Activated T-cell treated with anti-CD3 and anti-CD28 coated beads, Interleukin-2, amount 50 U/mL, for 1 hour (primary cell): ENCODE measurements around the gene CD247.
"Not testable (repeated sequence)": the region's sequence is repeated elsewhere in the genome, so short reads cannot be mapped to it uniquely, and the experiment has no call there.

Experiments used
- DNase-seq: peaks from one replicate; pipeline ENCODE4 v3.0.0-alpha.2; 2020

The CD247 gene

GRCh38 chr1:167518331-167518700 is at the start of gene CD247:
Gene CD247 (minus strand): TSS chr1:167518529. CDS start chr1:167518465, 64 bp downstream.
- peak; percentile 75 for DNase-seq

DNA sequence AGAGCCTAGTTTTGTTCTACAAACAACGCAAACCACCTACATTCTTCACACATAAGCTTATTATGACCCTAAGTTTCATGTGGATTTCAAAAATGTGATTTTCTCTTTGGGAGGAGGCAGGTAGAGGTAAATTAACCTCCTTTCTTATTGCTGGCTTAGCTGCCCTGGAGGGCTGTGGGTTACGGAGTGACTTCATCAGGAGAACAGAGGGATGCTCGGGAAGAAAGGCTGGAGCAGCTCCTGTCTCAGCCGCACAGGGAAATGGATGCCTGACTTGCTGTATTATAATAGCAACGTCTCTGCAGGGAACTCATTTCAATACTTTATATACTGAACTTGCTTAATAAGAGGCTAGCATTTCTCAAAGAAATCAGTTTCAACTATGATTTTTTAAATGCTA is 49.3 kb upstream of the CD247 start:
- no peak for DNase-seq

GRCh38 chr1:167566766-167567165 is 48.4 kb upstream of the CD247 start:
- DNase-seq, result no peak

GRCh38 chr1:167565922-167566321 is 47.6 kb upstream of the CD247 start:
- no peak for DNase-seq

DNA sequence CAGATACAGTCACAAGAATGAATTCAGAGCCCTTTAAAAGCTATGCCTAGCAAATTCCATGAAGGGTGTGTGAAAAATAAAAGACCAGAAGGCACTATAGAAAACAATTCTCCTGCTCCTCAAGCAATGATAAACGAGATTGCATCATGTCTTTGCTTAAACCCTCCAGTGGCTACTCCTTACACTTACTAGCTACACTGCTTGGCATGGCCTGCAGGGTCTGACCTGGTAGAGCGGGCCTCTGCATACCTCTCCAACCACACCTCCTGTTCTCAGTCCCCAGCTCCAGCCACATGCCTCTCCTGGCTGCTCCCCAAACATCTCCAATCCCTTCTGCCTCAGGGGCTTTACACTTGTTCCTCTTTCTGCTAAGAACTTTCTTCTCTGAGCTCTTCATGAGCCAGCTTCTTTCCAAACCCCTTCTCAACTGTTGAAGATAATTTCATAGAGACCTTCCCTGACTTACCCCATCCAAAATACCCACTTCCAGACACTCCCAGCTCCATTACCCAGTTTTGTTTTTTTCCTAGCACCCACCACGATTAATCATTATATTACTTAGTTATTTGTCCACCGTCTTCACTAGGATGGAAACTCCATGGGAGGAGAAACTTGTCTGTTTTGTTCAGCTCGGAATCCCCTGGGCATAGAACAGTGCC is 46.4 kb upstream of the CD247 start:
- DNase-seq, result no peak

DNA sequence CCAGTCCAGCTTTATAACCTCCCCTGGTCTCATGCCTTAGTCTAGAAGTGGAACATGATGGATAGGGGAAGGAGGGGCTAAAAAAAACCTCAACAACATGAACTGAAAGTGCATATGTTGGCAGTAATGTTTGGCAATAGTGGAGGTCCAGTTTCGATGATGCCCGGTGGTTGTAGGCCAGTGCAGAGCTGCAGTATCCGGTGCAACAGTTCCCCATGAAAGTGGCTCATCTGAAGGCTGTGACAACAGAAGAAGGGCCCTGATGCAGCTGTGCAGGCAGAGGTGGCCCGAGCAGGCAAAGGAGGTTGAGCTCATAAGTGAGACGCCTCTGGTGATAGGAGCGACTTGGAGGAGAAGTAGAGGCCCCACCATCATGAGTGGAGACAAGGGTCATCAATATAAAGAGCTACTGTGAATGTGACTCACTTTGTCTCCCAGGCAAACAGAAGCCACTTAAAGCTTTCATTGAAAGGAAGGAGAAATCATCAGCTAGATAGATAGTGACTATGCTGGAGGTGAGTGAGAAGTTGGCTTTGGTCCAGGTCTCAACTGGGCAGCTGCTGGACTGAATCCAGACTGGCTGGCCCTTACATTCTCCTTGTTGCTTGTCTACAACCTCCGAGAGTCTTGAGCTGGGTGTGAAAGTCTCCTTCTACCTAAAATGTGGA is 45.4 kb upstream of the CD247 start:
- DNase-seq, result no peak

GRCh38 chr1:167562702-167563101 is 44.4 kb upstream of the CD247 start:
- DNase-seq, result no peak

DNA sequence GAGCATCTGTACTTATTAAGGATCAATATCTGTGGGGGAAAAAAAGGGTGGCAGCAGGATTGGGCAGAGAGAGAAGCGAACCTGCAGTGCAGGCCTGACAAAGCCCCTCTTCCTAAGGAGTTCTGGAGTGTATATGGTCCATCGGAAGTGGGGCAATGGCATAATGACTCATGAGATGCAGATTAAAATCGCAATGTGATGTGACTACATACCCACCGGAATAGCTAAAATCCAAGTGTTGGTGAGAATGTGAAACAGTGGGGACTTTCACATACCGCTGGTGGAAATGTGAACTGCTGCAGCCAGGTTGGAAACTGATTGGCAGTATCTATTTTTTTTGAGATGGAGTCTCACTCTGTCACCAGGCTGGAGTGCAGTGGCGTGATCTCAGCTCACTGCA is 43.4 kb upstream of the CD247 start:
- DNase-seq, result no peak

- peak; percentile 76 for DNase-seq
Measured at GRCh38 chr1:167555971-167556714, 37.8 kb upstream of the CD247 start.

DNA sequence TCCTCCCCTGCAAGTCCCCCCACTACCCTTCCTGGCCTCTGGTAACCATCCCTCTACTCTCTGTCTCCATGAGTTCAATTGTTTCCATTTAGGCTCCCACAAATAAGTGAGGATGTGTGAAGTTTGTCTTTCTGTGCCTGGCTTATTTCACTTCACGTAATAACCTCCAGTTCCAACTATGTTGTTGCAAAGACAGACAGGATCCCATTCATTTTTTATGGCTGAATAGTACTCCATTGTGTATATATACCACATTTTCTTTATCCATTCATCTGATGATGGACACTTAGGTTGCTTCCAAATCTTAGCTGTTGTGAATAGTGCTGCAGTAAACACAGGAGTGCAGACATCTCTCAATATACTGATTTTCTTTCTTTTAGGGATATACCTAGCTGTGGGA is 36.7 kb upstream of the CD247 start:
- DNase-seq, result not testable (repeated sequence)

- DNase-seq, result peak; percentile 27
Measured at GRCh38 chr1:167554028-167554779, 35.9 kb upstream of the CD247 start.

- peak; percentile 90 for DNase-seq
Measured at GRCh38 chr1:167553136-167554027, 35.1 kb upstream of the CD247 start, which contains the start of gene CREG1. Gene CREG1 (minus strand): TSS chr1:167553762.

- no peak for DNase-seq
Measured at GRCh38 chr1:167551362-167551761, 33.0 kb upstream of the CD247 start.

DNA sequence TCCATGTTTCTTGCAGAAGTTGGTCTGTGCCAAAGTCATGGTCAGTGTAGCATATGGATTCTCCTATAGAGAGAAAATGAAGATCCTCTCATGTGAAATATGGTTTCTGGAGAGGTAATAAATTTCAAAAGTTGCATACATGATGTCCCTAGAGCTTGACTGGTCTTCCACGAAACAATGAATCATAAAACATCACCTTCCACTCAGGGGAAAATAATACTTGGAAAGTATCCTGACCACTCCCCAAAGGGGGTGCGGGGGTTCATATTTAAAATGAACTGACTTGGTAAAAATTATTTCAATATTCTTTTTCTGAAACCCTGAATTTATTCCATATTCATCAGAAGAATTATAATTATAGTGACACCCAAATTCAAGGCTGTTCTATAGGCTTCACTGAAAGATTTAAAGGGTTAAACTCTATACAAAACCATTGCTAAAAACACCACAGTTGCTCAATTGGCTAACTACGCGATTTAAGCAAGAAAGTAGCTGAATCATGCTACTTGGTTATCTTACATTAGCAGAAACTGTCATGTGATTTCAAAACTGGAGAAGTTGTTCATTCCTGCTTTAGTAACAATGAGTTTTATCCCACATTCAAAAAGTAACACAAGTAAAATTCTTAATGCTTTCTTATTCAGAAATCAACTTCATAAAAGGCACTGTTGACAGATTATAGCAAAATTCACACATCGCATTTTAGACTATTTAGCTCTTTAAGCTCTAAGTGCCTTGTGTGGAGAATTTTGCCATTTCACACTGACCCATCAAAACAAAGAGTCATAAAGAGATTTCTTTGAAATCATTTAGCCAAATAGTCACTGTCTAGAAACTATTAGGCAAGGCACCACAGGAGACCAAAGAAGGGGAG is 30.0 kb upstream of the CD247 start:
- DNase-seq, result no peak

GRCh38 chr1:167546935-167547334 is 28.6 kb upstream of the CD247 start:
- DNase-seq, result no peak

DNA sequence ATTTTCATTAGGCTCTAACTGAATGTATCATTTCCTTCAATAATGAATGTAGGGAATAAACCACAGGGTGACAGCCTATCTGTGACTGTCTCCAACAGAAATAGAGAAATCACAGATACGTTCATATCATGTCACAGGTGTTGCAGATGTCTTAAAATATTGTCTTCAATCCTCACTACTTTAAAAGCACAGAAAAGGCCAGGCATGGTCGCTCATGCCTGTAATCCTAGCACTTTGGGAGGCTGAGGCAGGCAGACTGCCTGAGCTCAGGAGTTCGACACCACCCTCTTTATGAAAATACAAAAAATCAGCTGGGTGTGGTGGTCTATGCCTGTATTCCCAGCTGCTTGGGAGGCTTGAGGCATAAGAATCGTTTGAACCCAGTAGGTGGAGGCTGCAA is 27.0 kb upstream of the CD247 start:
- DNase-seq, result no peak

DNA sequence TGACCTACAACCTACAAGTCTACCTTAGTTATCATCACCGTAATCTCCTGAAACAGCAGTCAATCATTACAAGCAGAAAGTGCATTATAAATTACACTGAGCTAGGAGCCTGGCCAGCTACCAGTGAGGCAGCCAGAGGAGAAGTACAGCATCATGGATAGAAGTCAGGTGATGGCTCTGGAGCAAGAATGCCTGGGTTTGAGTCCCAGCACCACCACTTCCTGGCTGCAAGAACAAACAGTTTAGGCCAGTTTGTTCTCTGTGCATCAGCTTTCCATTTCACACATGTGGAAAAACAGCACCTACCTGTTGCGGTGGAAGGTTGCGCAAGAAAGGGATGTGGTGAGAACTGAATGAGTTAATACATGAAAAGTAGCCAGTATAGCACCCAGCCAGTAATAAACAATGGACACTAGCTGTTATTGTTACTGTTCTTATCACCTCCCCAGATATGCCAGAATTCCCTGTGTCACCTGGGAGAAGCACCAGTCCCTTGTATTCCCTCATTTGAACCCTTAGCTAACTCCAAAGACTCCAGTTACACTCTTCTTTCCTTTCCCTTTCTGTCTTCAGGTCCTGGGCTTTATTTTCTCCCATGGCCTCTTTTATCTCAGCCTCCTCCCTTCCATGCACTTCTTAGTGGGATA is 26.2 kb upstream of the CD247 start:
- no peak for DNase-seq

DNA sequence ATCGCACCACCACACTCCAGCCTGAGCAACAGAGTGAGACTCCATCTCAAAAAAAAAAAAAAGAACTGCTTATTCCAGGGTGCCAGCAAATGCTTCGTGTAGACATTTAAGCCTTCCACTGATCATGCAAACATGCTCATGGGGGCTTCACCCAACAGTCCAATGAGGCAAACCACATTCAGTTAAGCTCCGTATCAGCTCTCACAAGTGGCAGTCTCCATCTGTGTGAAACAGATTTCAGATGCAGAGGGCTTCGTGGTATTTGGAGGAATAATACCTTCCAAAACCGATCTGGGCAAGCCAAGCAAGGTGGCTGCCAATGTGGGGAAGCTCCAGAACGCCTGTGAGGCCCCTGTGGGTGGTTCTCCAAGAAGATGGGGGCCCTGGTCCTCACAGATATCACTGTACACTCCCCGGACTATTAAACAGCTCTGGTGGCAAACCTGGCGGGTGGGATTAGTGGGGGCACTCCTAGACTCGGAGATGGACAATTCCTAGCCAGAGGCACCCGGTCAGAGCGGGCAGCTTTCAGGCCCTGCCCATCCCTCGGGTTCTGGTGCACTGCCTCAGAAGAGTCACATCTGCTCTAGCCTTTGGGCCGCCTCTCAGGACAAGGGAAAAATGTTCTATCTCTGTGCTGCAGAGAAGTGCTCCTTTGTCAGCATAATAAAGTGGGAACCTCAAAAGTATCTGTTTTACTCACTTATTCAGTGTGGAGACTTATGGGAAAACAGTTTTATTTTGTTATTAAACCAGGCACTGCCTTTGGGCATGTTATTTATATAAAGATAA is 25.1 kb upstream of the CD247 start:
- DNase-seq, result no peak

- DNase-seq, result no peak
Measured at GRCh38 chr1:167542109-167543032, 24.0 kb upstream of the CD247 start.
